Glomerular endothelial cell (primary cell): ENCODE measurements around the gene STXBP2. TPM values are rescaled to one million over a fixed set of nuclear protein-coding genes. Genes with fewer than 3 reads are reported as not detected.

Experiments used
- DNase-seq: peaks from one replicate; pipeline ENCODE4 v3.0.0-alpha.2; 2011; ENCODE audit warnings: low read depth, low spot score; ENCODE audit errors: extremely low read depth
- total RNA-seq: library from RNA; depleted of rRNA; stranded (reverse); fragments of >200 nt; gene quantifications from 2 replicates; pipeline ENCODE4 v1.2.3, GENCODE V29; 2015

Gene STXBP2
- 33.4 and 47.7 TPM in 2 replicates for total RNA-seq

DNA sequence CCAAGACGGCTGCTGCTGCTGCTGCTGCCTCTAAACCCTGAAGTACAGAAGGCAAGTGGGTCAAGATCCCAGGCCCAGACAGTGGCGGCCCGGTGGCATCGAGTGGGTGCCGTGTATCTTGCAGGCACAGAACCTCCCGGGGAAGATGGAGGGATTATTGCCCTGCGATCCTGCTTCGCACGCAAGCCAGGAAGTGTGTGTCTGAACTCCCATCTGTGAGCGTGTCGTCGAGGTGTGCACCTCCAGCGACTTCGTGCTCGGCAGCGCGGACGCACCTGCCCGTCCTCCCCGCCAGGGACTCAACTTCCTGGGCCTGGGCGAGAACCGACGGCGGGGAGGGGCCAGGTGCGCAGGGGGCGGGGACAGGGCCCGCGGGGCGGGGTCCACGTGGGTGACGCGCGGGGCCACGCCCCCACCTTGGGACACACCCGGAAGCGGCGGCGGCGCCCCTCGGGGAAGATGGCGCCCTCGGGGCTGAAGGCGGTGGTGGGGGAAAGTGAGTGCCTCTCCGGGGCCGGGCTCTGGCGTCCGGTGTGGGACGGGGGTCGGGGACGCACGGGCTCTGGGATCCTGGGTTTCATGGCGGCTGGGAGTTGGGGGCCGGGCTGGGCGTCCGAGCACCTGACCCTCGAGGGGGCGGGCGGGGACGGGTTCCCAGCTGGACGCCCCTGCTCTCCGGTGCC, at the start of gene STXBP2:
Gene STXBP2 (plus strand): TSS at position 420 of the 683 bp plus-strand sequence. CDS start 40 bp downstream, at position 460.
- DNase-seq = no peak

DNA sequence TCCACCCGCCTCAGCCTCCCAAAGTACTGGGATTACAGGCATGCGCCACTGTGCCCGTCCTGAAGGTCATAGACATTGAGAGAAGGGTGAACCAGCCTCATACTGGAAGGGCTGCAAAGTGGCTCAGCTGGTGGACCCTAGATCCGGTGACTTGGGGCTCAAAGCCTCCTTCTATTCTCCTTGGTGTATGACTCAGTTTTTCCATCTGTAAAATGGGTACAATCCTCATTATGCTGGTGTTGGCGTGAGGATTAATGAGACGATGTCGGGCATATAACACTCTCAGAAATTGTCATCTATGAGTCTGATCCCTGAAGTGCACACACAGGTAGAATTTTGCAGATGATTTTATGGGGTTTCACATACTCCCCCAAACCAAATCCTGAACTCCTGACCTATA, 47.1 kb upstream of the STXBP2 start:
- DNase-seq = no peak

DNA sequence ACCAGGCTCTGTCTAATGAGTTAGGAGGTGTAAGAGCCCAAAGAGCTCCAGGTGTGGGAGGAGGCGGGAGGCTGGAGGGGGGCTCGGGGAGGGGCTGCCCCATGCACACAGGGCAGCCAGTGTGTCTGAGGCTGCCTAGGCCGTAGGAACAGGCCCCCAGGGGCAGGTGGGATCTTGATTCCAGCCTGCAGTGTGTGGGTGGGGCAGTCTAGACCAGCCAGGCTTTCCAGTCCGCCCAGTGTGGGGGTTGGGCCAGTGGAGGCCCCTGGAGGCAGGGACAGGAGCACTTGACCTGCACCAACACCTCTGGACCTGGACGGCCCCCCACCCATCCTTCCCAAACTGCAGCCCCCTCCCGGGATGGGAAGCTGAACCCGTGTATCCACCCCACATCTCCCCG, 46.7 kb upstream of the STXBP2 start:
- no peak for DNase-seq

DNA sequence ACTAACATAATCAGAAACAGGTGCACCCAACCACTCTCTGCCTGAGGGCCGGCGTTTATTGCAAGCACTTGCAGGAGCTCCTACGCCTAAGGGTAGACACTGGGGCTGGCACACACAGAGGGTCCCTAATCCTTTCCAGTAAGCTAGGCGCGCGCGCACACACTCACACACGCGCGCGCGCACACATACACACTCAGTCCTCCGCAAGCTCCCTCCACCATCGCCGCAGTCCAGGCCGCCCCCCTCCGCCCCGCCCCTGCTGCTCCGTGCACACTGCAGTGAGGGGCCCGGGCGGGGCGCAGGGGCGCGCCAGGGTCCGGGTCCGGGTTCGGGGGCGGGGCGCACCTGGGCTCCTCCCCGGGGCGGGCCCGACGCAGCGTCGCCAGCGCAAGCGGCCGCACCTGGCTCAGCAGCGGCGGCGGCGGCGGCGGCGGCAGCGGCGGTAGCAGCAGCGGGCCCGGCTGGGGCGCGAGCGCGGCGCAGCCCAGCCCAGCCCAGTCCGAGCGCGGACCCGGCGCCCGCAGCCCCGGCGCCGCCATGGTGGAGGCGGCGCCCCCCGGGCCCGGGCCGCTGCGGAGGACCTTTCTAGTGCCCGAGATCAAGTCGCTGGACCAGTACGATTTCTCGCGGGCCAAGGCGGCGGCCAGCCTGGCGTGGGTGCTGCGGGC, 41.3 kb upstream of the STXBP2 start, which contains the start of gene CAMSAP3:
Gene CAMSAP3 (plus strand): TSS at position 398 of the 668 bp plus-strand sequence. CDS start 140 bp downstream, at position 538.
- DNase-seq = no peak

DNA sequence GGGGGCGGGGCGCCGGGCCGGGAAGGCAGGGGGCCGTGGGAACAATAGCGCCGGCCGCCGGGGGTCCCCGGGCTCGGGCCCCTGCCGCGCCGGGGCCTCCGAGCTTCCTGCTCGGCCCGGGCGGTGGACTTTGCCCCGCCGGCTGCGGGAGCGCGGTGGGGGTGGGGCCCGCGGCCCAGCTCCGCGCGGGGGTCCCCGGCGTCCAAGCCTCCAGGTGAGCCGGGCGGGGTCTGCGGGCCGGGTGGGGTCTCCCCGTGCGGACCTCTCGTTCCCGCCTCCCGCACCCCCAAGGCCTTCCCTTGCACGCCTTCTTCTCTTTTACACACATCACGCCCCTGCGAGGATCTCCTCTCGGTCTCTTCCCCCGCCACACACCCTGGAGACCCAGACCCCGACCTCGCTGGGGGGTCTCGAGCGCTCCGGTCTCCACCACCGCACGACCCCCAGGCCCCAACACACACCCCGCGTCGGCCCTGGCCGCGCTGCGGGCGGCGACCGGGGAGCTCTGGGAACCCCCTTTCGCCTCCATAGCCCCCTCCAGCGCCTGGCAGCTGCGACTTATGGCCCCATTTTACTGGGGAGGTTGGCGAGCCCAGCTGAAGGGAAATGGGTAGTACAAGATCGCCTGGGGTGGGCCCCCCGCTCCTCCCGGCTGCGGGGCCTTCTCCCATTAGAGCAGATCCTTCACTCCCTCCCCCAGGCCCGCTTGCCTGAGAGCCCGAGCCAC, 40.5 kb upstream of the STXBP2 start:
- DNase-seq = no peak

DNA sequence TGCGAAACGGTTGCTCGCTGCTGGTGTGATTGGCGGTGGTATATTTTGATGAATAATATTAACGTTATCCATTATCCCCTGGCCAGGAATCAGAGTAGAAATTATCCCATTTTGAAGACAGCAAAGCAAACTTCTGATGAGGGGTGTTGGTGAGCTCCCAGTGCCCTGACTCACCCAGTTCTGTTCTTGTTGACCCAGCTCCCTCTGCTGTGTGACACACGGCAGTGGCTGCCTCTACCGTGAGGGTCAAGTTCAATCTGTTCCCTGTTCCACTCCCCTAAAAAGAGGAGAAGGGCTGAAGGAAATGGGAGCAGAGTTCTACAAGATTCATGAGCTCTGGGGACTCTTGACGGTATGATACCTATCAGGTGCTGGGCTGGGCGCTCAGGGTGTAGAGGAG, 39.2 kb upstream of the STXBP2 start:
- DNase-seq = no peak

DNA sequence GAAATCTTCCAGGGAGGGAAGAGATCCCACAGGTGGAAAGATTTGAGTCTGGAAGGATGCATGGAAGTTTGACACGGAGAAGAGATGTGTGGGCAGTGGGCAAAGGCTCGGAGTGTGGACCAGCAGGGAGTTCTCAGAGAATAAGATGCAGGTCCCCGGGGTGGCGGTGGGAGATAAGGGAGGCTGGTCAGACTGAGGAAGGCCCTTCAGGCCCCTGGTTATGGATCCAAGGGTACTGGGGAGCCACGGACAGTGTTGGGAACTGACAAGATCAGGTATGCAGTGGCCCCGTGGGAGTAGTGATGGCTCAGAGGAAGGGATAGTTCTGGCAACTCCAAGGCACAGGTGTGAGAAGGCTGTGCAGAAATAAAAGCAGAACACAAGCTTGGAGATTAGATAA, 38.7 kb upstream of the STXBP2 start:
- DNase-seq = no peak

DNA sequence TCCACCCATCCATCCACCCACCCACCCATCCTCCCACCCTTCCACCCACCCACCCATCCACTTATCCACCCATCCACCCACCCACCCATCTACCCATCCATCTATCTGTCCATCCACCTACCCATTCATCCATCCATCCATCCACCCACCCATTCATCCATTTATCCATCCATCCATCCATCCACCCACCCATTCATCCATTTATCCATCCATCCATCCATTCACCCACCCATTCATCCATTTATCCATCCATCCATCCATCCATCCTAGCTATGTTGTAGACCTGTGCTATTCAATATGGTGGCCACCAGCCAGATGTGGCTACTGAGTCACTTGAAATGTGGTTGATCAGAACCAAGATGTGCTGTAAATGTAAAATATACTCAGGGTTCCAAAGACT, 36.2 kb upstream of the STXBP2 start:
- DNase-seq = no peak

DNA sequence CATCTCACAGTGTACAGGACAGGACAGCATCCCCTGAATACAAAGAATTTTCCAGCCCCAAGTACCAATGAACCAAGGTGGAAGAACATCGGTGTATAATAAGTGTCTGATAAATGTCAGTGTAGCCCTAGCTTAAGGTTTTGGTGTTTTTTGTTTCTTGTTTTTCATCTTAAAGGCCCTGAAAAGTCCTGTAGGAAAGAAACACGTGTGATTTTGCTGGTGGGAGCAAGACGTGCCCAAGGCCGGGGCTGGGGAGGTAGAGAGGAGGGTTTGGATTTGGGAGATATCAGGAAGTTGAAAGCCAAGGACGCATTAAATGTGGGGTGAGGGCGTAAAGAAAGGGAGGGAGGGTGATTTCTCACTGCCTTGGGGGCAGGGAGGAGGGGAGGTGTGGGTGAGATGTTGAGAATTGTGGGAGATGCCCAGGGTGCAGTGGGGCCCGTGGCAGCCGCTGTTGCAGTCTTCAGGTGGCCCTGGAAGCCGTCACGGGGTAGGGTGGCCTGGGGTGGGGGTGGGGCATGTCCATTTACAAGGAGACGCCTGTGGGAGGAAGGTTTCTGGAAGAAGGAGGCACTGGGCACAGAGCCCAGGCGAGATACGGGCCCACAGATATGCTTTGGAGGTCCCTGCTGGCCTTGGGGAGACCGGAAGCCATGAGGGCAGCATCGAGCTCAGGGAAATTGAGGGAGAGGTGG, 34.5 kb upstream of the STXBP2 start:
- no peak for DNase-seq

DNA sequence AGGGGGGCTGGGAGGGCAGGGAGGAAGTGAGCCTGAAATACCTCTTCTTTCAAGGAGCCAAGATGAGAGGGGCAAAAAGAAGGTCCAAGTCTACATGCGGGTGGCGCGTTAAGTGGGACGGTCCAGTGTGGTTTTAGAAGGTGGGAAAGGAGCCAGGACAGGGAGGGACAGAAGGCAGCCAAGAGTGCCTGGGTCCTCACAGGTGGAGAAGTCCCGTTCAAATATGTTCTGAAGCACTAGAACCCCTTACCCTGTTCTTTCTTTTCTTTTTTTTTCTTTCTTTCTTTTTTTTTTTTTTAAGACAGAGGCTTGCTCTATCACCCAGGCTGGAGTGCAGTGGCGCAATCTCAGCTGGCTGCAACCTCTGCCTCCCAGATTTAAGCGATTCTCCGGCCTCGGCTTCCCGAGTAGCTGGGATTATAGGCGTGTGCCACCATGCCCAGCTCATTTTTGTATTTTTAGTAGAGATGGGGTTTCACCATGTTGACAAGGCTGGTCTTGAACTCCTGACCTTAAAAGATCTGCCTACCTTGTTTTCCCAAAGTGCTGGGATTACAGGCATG, 33.9 kb upstream of the STXBP2 start:
- DNase-seq = no peak

DNA sequence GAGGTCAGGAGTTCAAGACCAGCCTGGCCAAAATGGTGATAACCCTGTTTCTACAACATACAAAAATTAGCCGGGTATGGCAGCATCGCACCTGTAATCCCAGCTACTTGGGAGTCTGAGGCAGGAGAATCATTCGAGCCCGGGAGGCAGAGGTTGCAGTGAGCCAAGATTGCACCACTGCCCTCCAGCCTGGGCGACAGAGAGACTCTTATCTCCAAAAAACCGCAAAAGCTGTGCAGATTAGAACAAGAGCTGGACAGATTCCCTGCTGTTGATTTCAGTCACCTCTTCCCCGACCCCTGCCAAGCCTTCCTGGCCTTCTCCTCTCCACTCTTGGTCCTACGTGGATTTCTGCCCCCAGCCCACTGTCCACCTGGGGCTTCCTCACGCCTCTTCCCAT, 33.0 kb upstream of the STXBP2 start:
- DNase-seq = no peak

DNA sequence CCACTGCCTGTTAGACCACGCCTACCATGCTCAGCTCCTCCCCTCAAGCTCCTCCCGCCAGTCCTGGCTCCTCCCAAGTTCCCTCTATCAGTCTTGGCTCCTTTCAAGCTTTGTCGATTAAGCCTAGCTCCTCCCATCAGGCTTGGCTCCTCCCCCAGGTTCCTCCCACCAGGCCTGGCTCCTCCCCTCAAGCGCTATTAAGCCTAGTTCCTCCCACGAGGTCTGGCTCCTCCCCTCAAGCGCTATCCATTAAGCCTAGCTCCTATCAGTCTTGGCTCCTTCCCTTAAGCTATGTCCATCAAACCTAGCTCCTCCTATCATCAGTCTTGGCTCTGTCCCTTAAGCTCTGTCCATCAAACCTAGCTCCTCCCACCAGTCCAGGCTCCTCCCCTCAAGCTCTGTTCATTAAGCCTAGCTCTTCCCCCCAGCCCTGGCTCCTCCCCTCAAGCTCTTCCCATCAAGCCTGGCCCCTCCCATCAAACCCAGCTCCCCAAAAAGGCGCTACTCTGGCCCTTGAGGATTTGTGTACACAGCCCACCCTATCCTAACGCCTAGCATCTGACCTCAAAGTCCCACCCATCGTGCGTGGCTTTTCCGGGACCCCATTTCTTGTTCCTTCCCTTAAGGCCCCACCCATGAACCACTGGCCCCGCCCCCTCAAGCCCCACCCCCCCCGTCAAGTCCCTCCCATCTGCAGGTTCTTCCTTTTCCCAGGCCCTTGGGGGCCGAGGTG, 31.3 kb upstream of the STXBP2 start:
- DNase-seq = no peak

DNA sequence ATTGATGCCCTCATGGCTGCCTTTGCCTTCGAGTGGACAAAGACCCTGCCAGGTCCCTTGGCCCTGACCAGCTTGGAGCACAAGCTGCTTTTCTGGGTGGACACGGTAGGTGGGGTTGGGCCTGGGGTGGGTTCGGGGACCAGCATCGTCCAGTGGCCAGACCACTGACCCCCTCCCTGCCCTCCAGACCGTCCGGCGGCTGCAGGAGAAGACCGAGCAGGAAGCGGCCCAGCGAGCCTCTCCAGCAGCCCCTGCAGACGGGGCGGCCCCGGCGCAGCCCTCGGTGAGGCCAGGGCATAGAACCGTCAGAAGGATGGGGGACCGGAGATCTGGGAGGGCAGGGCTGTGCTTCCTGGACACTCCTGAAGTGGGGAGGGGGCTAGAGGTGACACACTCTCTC, 30.6 kb upstream of the STXBP2 start:
- no peak for DNase-seq

DNA sequence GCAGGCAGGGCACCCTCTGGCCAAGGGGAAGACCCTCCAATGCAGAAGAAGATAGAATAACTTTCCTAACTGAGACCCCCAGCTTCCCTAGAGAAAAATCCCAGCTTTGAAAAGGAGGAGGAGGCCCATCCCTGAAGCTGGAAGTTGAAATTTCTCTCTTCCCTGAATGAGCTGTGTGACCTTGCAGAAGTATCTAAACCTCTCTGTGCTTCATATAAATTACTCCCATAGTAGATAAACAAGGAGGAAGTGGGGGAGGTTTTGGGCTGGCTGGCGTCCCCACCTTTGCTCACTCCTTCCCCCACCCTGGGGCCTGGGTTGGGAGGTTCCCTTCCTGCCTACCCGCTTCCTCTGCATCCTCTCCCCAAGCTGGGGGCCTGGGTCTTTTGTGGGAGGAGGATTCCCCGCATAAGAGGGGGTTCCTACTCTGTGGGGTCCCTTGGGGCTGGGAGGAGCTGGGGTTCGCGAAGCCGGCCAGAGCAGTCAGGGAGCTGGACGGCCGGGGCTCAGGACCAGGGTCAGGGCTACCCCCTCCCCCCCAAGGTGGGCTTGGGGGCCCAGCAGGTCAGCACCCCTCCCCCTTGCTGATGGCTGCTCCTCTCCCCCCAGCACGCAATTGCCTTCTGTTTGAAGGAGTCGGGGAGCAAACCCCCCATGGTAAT, 29.6 kb upstream of the STXBP2 start:
- DNase-seq = no peak

DNA sequence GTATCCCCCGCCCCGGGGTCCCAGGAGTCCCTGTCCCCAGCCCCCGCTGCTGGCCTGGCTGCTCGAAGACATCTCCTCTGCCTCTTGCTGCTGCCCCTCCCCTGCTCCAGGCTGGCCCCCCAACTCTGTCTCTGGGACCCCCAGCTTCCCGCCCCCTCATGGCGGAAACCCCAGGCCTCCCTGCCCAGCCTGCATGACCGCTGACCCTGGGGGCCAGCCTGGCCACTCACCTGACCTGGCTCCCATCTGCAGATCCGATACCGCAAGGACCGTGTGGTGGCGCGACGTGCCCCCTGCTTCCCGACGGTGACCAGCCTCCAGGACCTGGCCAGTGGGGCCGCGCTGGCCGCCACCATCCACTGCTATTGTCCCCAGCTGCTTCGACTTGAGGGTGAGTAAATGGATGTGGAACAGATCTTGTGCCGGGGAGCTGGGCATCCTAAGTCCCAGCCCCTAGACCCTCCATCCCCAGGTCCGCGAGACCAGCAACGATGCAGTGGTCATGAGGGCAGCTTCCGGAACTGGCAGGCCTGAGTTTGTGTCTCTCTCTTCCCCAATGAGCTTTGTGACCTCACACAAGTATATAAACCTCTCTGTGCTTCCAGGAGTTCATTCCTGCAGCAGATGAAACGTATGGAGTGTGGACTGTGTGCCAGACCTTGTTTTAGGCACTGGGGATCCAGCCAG, 28.9 kb upstream of the STXBP2 start:
- DNase-seq = no peak

DNA sequence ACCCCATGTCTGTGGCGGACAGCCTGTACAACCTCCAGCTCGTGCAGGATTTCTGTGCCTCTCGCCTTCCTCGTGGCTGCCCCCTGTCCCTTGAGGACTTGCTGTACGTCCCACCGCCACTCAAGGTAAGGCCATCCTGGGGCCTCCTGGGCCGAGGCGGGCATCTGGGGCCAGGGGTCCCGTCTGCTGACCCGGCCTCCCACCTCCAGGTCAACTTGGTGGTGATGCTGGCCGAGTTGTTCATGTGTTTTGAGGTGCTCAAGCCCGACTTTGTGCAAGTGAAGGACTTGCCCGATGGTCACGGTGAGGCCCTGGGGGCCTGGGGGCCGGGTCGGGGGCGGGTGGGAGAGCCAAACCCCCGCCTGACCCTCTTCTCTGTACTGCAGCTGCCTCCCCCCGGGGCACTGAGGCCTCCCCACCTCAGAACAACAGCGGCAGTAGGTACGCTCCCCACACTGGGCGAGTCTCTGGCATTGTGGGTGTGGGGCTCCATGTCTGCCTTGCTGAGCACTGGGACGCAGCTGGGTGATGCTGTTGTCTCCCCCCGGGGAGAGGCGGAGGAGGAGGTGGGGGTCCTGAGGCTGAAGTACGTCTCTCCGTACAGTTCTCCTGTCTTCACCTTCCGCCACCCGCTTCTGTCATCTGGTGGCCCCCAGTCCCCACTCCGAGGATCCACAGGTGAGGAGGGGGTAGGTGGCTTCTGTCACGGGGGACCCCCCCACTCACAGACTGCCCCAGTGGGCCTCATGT, 26.2 kb upstream of the STXBP2 start:
- no peak for DNase-seq

DNA sequence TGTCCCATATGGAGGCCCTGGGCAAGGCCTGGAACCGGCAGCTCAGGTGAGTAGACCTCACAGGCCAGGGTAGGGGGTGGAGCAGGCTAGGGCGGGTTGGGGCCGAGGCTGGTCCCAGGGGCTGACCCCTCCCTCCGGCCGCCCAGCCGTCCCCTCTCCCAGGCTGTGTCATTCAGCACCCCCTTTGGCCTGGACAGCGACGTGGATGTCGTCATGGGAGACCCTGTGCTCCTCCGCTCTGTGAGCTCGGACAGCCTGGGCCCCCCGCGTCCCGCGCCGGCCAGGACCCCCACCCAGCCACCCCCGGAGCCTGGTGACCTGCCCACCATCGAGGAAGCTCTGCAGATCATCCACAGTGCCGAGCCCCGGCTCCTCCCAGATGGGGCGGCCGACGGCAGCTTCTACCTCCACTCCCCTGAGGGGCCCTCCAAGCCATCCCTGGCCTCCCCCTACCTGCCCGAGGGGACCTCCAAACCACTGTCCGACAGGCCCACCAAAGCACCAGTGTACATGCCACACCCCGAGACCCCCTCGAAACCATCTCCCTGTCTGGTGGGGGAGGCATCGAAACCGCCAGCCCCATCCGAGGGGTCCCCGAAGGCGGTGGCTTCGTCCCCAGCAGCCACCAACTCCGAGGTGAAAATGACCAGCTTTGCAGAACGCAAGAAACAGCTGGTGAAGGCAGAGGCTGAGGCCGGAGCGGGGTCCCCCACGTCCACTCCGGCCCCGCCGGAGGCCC, 25.2 kb upstream of the STXBP2 start:
- DNase-seq = no peak
